ENCODE measurements around the gene OR52M1. TPM values are rescaled to one million over a fixed set of nuclear protein-coding genes. Genes with fewer than 3 reads are reported as not detected.

The OR52M1 gene
- total RNA-seq, 1 donor from 2014 or later = not detected

DNA sequence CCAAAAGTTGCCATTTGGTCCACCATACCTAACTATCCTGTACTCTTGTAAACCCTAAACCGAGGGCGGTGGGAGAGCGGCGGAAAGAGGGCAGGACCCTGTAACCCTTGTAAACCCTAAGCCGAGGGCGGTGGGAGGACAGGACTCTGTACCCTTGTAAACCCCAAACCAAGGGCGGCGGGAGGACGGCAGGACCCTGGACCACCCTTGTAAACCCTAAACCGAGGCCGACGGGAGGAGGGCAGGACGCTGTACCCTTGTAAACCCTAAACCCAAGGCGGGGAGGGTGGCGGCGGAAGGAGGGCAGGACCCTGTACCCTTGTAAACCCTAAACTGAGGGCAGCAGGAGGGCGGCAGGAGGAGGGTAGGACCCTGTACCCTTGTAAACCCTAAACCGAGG is 24.1 kb downstream of the OR52M1 start:
- Mint-ChIP-seq H3K9me3 (peaks cover 13% of the 10 kb centered on the region), H3K4me1 (peaks cover 5% of the 10 kb centered on the region), H3K4me3 (no peak overlapping the region), H3K27ac (no peak overlapping the region), H3K36me3 (peaks cover 2% of the 10 kb centered on the region), H3K27me3 (ENCODE audit: low read depth) (no peaks in the 10 kb centered on the region)
- TF ChIP-seq, protein P1, sequence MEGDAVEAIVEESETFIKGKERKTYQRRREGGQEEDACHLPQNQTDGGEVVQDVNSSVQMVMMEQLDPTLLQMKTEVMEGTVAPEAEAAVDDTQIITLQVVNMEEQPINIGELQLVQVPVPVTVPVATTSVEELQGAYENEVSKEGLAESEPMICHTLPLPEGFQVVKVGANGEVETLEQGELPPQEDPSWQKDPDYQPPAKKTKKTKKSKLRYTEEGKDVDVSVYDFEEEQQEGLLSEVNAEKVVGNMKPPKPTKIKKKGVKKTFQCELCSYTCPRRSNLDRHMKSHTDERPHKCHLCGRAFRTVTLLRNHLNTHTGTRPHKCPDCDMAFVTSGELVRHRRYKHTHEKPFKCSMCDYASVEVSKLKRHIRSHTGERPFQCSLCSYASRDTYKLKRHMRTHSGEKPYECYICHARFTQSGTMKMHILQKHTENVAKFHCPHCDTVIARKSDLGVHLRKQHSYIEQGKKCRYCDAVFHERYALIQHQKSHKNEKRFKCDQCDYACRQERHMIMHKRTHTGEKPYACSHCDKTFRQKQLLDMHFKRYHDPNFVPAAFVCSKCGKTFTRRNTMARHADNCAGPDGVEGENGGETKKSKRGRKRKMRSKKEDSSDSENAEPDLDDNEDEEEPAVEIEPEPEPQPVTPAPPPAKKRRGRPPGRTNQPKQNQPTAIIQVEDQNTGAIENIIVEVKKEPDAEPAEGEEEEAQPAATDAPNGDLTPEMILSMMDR (IDR thresholded peaks at IDR 0.05; ENCODE audit: unreplicated experiment) = no peak
- DNase-seq (ENCODE audit: low spot score in 2 of 2, unreplicated experiment in 2 of 2) = no peak

- H3K4me3 Mint-ChIP-seq = no peak overlapping the region
- TF ChIP-seq, protein P1 (IDR thresholded peaks at IDR 0.05; ENCODE audit: unreplicated experiment) = no peak
- H3K27ac Mint-ChIP-seq = no peak overlapping the region
- H3K36me3 Mint-ChIP-seq = no peaks in the 10 kb centered on the region
- DNase-seq (ENCODE audit: low spot score in 2 of 2, unreplicated experiment in 2 of 2) = no peak
- no peaks in the 10 kb centered on the region for H3K9me3 Mint-ChIP-seq
- H3K27me3 Mint-ChIP-seq (ENCODE audit: low read depth) = no peaks in the 10 kb centered on the region
- peaks cover 2% of the 10 kb centered on the region for H3K4me1 Mint-ChIP-seq
Measured at GRCh38 chr11:4576880-4577279, 31.9 kb downstream of the OR52M1 start.

- Mint-ChIP-seq H3K36me3 (no peaks in the 10 kb centered on the region), H3K27ac (no peak overlapping the region), H3K27me3 (ENCODE audit: low read depth) (no peaks in the 10 kb centered on the region), H3K4me1 (peaks cover 2% of the 10 kb centered on the region), H3K4me3 (no peak overlapping the region), H3K9me3 (no peaks in the 10 kb centered on the region)
- TF ChIP-seq, protein P1 (IDR thresholded peaks at IDR 0.05; ENCODE audit: unreplicated experiment) = no peak
- no peak for DNase-seq (ENCODE audit: low spot score in 2 of 2, unreplicated experiment in 2 of 2)
Measured at GRCh38 chr11:4577761-4578160, 32.8 kb downstream of the OR52M1 start.

GRCh38 chr11:4578624-4579023 is 33.6 kb downstream of the OR52M1 start:
- Mint-ChIP-seq H3K4me3 (no peak overlapping the region), H3K9me3 (no peaks in the 10 kb centered on the region), H3K4me1 (peaks cover 2% of the 10 kb centered on the region), H3K27ac (no peak overlapping the region), H3K27me3 (ENCODE audit: low read depth) (peaks cover 3% of the 10 kb centered on the region), H3K36me3 (no peaks in the 10 kb centered on the region)
- DNase-seq (ENCODE audit: low spot score in 2 of 2, unreplicated experiment in 2 of 2) = no peak
- TF ChIP-seq, protein P1 (IDR thresholded peaks at IDR 0.05; ENCODE audit: unreplicated experiment) = no peak

DNA sequence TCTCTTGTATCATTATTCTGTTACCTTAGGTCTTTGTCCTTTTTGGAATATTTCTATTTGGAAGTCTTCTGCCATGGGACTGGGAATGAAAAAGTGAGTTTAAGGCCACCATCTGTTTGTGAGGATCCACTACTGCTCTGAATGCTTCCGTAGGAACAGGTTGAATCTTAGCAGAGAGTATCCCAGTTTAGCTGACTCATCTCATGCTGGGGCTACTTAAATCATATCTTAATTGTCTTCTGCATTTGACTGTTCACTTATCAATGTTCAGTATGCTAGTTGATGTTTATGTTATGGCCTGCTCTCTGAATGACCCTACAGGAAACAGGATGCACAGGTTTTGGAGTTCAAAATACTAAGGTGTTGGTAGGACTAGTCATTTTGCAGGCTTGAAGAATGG is 35.1 kb downstream of the OR52M1 start:
- Mint-ChIP-seq H3K27me3 (ENCODE audit: low read depth) (peaks cover 13% of the 10 kb centered on the region), H3K4me3 (no peak overlapping the region), H3K36me3 (no peaks in the 10 kb centered on the region), H3K4me1 (peaks cover 2% of the 10 kb centered on the region), H3K9me3 (no peaks in the 10 kb centered on the region), H3K27ac (no peak overlapping the region)
- TF ChIP-seq, protein P1 (IDR thresholded peaks at IDR 0.05; ENCODE audit: unreplicated experiment) = no peak
- DNase-seq (ENCODE audit: low spot score in 2 of 2, unreplicated experiment in 2 of 2) = no peak

GRCh38 chr11:4581443-4581842 is 36.5 kb downstream of the OR52M1 start, which contains the start of gene OR52I2:
TSS of gene OR52I2 (plus strand) at chr11:4581743.
- no peaks in the 10 kb centered on the region for H3K36me3 Mint-ChIP-seq
- H3K27ac Mint-ChIP-seq = no peak within 1 kb of the TSS
- DNase-seq (ENCODE audit: low spot score in 2 of 2, unreplicated experiment in 2 of 2) = no peak
- H3K4me3 Mint-ChIP-seq = no peak within 1 kb of the TSS
- H3K27me3 Mint-ChIP-seq (ENCODE audit: low read depth) = peaks cover 20% of the 10 kb centered on the region
- TF ChIP-seq, protein P1 (IDR thresholded peaks at IDR 0.05; ENCODE audit: unreplicated experiment) = no peak
- peaks cover 2% of the 10 kb centered on the region for H3K4me1 Mint-ChIP-seq
- no peaks in the 10 kb centered on the region for H3K9me3 Mint-ChIP-seq

Measured in mesothelial cell of epicardium (in vitro differentiated cells).